NB4 (cell line): Measurements from ENCODE around the gene MYOF.

ENCODE experiments used
- DNase-seq: peaks from one replicate; pipeline ENCODE4 v3.0.0; 2010; ENCODE audit warnings: low read depth
- H3K4me3 ChIP-seq: one replicate; pipeline ENCODE4 v1.5.1; 2011; ENCODE audit warnings: mild to moderate bottlenecking, low read depth, low read length, moderate library complexity
- MYC ChIP-seq: IDR thresholded peaks from 2 replicates; pipeline ENCODE4 v1.6.1; 2011; ENCODE audit warnings: low read depth, low read length
- POLR2A ChIP-seq: IDR thresholded peaks from 2 replicates; pipeline ENCODE4 v1.6.1; 2011; ENCODE audit warnings: mild to moderate bottlenecking; ENCODE audit not compliant: insufficient read length; ENCODE audit errors: extremely low read depth
- TF ChIP-seq, protein P1 (sequence below): IDR thresholded peaks from one replicate; pipeline ENCODE4 v1.5.1; 2012; ENCODE audit warnings: low read depth, low read length
- TF ChIP-seq, protein P2 (sequence below): IDR thresholded peaks from 2 replicates; pipeline ENCODE4 v1.6.1; 2011; ENCODE audit warnings: low read depth, low read length

MYOF gene

DNA sequence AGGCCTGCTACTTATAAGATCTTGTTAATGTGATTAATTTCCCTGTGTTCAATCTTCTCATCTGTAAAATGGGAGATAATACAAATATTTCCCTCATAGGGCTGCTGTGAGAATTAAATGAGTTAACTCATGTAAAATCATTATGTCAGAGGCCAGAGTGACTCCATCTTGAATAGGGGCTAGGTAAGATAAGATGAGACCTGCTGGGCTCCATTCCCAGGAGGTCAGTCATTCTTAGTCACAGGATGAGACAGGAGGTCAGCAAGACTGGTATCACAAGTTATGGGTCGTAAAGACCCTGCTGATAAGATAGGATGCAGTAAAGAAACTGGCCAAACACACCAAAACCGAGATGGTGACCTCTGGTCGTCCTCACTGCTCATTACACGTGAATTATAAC, 207.7 kb downstream of the MYOF start:
- TF ChIP-seq, protein P1, sequence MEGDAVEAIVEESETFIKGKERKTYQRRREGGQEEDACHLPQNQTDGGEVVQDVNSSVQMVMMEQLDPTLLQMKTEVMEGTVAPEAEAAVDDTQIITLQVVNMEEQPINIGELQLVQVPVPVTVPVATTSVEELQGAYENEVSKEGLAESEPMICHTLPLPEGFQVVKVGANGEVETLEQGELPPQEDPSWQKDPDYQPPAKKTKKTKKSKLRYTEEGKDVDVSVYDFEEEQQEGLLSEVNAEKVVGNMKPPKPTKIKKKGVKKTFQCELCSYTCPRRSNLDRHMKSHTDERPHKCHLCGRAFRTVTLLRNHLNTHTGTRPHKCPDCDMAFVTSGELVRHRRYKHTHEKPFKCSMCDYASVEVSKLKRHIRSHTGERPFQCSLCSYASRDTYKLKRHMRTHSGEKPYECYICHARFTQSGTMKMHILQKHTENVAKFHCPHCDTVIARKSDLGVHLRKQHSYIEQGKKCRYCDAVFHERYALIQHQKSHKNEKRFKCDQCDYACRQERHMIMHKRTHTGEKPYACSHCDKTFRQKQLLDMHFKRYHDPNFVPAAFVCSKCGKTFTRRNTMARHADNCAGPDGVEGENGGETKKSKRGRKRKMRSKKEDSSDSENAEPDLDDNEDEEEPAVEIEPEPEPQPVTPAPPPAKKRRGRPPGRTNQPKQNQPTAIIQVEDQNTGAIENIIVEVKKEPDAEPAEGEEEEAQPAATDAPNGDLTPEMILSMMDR = no peak
- TF ChIP-seq MYC = no peak
- no peak for DNase-seq
- H3K4me3 ChIP-seq = no peak overlapping the region

DNA sequence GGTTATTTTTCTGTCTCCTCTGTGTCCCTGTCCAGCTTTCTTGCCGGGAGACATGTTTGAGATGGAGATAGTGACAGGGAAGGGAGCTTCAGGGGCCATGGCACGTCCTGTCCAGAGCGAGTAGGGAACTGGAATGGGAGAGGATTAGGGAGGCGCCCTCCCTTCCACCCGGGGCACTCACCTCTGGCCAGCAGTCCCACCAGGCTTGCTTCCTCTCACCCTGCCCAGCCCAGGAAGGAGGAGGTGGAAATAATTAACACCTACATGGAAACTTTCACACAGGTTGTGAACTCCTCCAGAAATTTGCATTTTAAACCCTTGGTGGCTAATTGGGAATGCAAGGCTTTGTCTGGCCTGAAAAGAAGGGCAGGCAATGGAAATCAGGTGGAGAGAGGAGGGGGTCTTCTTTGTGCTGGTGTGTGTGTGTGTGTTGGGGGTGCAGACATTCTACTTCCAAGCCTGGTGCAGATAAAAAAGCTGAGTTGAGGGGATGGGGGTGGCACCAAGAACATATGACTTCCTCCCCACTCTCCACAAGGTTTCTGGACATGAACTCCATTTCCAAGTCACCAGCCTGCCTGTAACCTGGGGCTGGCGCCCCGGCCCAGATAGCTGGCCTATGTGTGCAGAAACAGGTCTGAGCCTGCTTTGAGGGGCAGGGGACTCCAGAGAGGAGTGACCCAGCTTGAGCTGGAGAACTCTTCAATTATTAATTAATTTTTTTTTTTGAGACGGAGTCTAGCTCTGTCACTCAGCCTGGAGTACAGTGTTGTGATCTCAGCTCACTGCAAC, 209.1 kb downstream of the MYOF start:
- TF ChIP-seq POLR2A = no peak
- TF ChIP-seq, protein P1 = no peak
- H3K4me3 ChIP-seq = no peak overlapping the region
- DNase-seq = no peak

DNA sequence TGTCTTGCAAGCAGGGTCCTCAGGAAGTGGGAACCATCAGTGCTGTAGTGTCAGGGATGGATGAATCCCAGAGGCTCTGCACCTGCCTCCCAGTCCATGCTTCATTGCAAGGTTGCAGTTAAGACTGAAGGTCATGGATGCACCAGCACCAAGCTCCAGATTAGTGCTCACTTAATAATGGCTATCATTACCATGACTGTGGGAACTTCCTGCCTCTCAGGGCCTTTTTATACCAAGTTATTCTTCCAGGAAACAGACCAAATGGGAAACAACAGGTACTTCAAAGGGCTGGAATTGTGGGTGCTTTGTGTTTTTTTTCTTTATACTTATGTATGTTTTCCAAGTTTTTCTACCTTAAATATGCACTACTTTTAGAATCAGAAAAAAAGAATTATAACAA, 210.8 kb downstream of the MYOF start:
- TF ChIP-seq, protein P2, sequence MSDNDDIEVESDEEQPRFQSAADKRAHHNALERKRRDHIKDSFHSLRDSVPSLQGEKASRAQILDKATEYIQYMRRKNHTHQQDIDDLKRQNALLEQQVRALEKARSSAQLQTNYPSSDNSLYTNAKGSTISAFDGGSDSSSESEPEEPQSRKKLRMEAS = no peak
- no peak for TF ChIP-seq POLR2A
- TF ChIP-seq, protein P1 = no peak
- TF ChIP-seq MYC = no peak
- H3K4me3 ChIP-seq = no peak overlapping the region
- DNase-seq = no peak

DNA sequence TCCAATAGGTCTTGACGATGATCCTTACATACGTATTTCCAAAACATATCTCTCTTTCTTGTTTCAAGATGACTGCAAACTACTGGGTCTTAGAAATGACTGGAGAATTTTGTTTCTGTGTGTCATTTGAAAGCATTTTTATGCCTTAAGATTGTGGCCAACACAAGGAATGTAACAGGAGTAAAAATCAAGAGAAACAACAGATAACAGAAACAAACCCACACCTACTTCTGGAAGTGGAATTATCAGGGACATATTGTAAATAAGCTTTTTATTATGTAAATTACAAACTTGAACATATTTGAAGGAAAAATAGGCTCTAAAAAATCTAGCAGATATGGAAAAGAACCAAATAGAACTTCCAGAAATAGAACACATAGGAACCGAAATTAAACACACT, 212.9 kb downstream of the MYOF start:
- TF ChIP-seq, protein P2 = no peak
- no peak for TF ChIP-seq MYC
- TF ChIP-seq POLR2A = no peak
- TF ChIP-seq, protein P1 = no peak
- H3K4me3 ChIP-seq = no peak overlapping the region
- no peak for DNase-seq

DNA sequence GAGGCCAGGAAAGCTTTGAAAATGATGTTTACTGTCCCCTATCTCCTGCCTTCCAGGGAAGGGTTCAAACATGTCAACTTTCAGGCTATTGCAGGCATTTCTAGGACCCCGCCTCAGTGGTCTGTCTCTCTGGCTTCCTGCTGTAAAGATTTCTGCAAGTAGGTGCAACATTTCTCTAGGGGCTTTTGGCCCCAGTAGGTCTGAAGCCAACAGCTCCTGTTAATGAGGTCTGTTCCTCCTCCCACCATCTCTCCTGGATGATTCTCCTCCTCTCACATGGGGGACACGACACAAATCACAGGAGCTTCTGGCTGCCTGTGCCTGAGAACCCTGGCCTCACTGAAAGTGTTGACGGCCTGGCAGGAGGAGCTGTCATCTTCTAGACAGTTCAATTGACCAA, 214.1 kb downstream of the MYOF start:
- H3K4me3 ChIP-seq = no peak overlapping the region
- TF ChIP-seq, protein P2 = no peak
- no peak for TF ChIP-seq MYC
- TF ChIP-seq, protein P1 = no peak
- no peak for TF ChIP-seq POLR2A
- DNase-seq = no peak

DNA sequence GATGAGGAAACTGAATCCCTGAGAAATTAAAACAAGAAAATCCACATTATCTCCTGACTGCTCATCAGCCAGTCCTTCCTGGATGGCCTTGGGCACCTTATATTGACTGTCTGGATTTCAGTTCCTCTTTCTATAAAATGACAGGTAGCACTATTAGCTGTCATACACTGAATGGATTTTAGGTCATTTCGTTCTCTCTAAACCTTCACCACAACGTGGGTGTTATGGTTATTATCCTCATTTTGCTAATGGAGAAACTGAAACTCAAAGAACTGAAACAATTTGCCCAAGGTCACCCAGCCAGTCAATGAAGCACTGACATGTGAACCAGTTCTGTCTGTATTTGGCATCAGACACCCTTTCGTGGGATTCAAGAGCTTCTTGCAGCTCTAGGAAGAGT, 214.6 kb downstream of the MYOF start:
- no peak overlapping the region for H3K4me3 ChIP-seq
- DNase-seq = no peak
- TF ChIP-seq, protein P1 = no peak
- TF ChIP-seq MYC = no peak
- TF ChIP-seq, protein P2 = no peak
- no peak for TF ChIP-seq POLR2A
